ENCODE data around the gene KIF13A. TPM values are rescaled to one million over a fixed set of nuclear protein-coding genes. Genes with fewer than 3 reads are reported as not detected.
A peak's percentile ranks its signal among the peaks of the same experiment; 100 is the strongest.

The KIF13A gene
- total and polyA plus RNA-seq, 2 donors (not counting 3 experiments of a cell fraction or from before 2014, with no cell fraction given), result 24.9 to 65.8 TPM

- intact Hi-C loops (cut with micrococcal nuclease), result loop anchor here (2.0 to 10.0 kb wide), 5 partner anchors 119 to 1736 kb away; partner anchors contain the start of genes KIF13A and NHLRC1
- POLR2A ChIA-PET, result no interaction called here
These were observed 119.6 kb downstream of the KIF13A start for GRCh38 chr6:17867880-17868279.

More at GRCh38 chr6:17867880-17868279, 119.6 kb downstream of the KIF13A start:
- dilution Hi-C loops (cut with MboI; ENCODE audit: extremely low pct_ligation_motif_present, low sequenced_read_pairs), result no loop called here
- H3K36me3 ChIP-seq (ENCODE audit: control insufficient read depth in 2 of 2, extremely low read depth in 1 of 2, insufficient read depth in 2 of 2, low read length in 2 of 2), result no peaks in the 10 kb centered on the region
- BruUV-seq (replicated peaks), result no TSS peak
- no peak overlapping the region for H2AFZ ChIP-seq (ENCODE audit: low read depth, low read length)
- no peak overlapping the region for H3K9ac ChIP-seq (replicated peaks; ENCODE audit: extremely low read depth, insufficient read depth, low read length)
- TF ChIP-seq, protein P1, sequence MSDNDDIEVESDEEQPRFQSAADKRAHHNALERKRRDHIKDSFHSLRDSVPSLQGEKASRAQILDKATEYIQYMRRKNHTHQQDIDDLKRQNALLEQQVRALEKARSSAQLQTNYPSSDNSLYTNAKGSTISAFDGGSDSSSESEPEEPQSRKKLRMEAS (IDR thresholded peaks at IDR 0.05; ENCODE audit: insufficient read depth, insufficient read length), result no peak
- TF ChIP-seq POLR2A (IDR thresholded peaks at IDR 0.05; ENCODE audit: low read depth, low read length) (no peak), JUN (IDR thresholded peaks at IDR 0.05; ENCODE audit: borderline replicate concordance, insufficient read depth, insufficient read length, low read depth) (peak; percentile 31), CTCF (IDR thresholded peaks at IDR 0.05; ENCODE audit: extremely low read depth in 1 of 2, insufficient read depth in 1 of 2, low read depth in 1 of 2, low read length in 2 of 2) (no peak), EZH2 (IDR thresholded peaks at IDR 0.05; ENCODE audit: borderline replicate concordance, low read depth, low read length, severe bottlenecking) (no peak), FOS (IDR thresholded peaks at IDR 0.05; ENCODE audit: borderline replicate concordance, insufficient read depth, low read length) (no peak), MYC (IDR thresholded peaks at IDR 0.05; ENCODE audit: low read depth, low read length) (no peak), GATA2 (IDR thresholded peaks at IDR 0.05; ENCODE audit: insufficient read depth, insufficient read length, low read depth, low read length) (no peak), POLR2AphosphoS5 (IDR thresholded peaks at IDR 0.05; ENCODE audit: insufficient read depth, low read depth, low read length) (peak; percentile 35)
- H3K27me3 ChIP-seq (ENCODE audit: control insufficient read depth in 2 of 2, insufficient read depth in 2 of 2, low read length in 2 of 2), result no peaks in the 10 kb centered on the region
- H3K4me2 ChIP-seq (ENCODE audit: insufficient read depth, low read length), result peak overlapping the region; percentile 40
- H3K9me3 ChIP-seq (replicated peaks; ENCODE audit: control insufficient read depth, insufficient read depth, low read length), result no peaks in the 10 kb centered on the region
- DNase-seq (ENCODE audit: low read depth, low spot score) (peak; percentile 64), FAIRE-seq (no peak)
- H3K9me1 ChIP-seq (replicated peaks; ENCODE audit: control insufficient read depth, extremely low read depth, insufficient read depth, low read length), result no peaks in the 10 kb centered on the region
- H4K20me1 ChIP-seq (replicated peaks; ENCODE audit: control insufficient read depth, extremely low read depth, insufficient read depth, low read length), result no peaks in the 10 kb centered on the region
- H3K4me3 ChIP-seq (replicated peaks in 1 of 3; ENCODE audit: insufficient read depth in 1 of 3, low read depth in 1 of 3, low read length in 3 of 3), result no peak overlapping the region
- peak overlapping the region; percentile 38 for H3K27ac ChIP-seq (ENCODE audit: insufficient read depth, low read depth, low read length)
- no peaks in the 10 kb centered on the region for H3K79me2 ChIP-seq (ENCODE audit: control insufficient read depth, insufficient read depth, low read length)
- CTCF ChIA-PET, result interaction anchor here (0.8 kb wide), 1 partner anchor 16 kb away, joined by 3 read pairs; no protein-coding TSS in a partner anchor
- peaks cover 67% of the 10 kb centered on the region for H3K4me1 ChIP-seq (ENCODE audit: control insufficient read depth, extremely low read depth, insufficient read depth, low read length)

Data from endothelial cell of umbilical vein (primary cell).